Measurements from ENCODE around the gene CADPS2.
A peak's percentile ranks its signal among the peaks of the same experiment; 100 is the strongest.

The CADPS2 gene

GRCh38 chr7:122305475-122306319 lies 580.6 kb downstream of the CADPS2 start:
- no peak for DNase-seq (ENCODE audit: low read depth in 1 of 2, low spot score in 1 of 2)
- TF ChIP-seq JUND (IDR thresholded peaks at IDR 0.05; ENCODE audit: low read depth): no peak
- in situ Hi-C loops (cut with HindIII; ENCODE audit: low pct_unique_long_range_greater_than_20kb, low sequenced_read_pairs): no loop called here

- peak in 1 of 2 experiments; percentile 23 for DNase-seq (ENCODE audit: low read depth in 1 of 2, low spot score in 1 of 2)
- no peak for TF ChIP-seq JUND (IDR thresholded peaks at IDR 0.05; ENCODE audit: low read depth)
- in situ Hi-C loops (cut with HindIII; ENCODE audit: low pct_unique_long_range_greater_than_20kb, low sequenced_read_pairs): no loop called here
These were observed 581.3 kb downstream of the CADPS2 start for GRCh38 chr7:122304996-122305421.

DNA sequence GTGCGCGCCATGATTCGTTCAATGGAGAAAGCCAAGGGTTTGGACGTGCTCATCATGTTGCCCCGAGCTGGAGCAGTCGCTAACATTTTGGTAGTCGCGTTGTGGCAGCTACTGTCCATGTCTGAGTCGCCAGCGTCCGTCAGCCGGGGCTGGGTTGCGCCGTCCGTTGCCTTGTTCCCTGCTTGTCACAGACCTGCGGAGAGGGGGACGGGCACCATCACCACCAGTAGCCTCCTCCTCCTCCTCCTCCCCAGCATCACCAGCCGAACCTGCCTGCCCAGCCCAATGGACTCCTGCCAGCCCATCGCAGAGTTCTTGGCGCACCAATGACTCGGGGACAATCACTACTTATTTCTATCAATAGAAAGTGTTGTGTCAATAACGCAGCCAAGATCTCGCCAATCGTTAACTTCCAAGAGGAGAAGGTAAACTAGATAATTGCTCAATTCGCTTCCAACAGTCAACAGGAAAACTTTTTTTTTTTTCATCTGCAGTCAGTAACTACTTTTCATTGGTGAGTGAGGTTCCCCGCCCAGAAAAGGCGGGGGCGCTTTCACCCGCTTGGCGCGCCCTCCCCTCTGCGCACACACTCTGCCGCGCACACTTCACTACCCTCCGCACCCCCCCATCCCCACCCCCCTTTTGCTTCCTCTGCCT lies 581.8 kb downstream of the CADPS2 start, which contains the start of gene FEZF1:
Gene FEZF1, minus strand, starts transcription at position 432 of the 657 bp plus-strand sequence. Its CDS starts 313 bp downstream, at position 119.
- no peak for TF ChIP-seq JUND (IDR thresholded peaks at IDR 0.05; ENCODE audit: low read depth)
- DNase-seq (ENCODE audit: low read depth in 1 of 2, low spot score in 1 of 2): peak; percentile 70 to 73
- in situ Hi-C loops (cut with HindIII; ENCODE audit: low pct_unique_long_range_greater_than_20kb, low sequenced_read_pairs): no loop called here

- no peak for TF ChIP-seq JUND (IDR thresholded peaks at IDR 0.05; ENCODE audit: low read depth)
- no peak for DNase-seq (ENCODE audit: low read depth in 1 of 2, low spot score in 1 of 2)
- in situ Hi-C loops (cut with HindIII; ENCODE audit: low pct_unique_long_range_greater_than_20kb, low sequenced_read_pairs): no loop called here
These were observed 582.5 kb downstream of the CADPS2 start for GRCh38 chr7:122303531-122304318.

DNA sequence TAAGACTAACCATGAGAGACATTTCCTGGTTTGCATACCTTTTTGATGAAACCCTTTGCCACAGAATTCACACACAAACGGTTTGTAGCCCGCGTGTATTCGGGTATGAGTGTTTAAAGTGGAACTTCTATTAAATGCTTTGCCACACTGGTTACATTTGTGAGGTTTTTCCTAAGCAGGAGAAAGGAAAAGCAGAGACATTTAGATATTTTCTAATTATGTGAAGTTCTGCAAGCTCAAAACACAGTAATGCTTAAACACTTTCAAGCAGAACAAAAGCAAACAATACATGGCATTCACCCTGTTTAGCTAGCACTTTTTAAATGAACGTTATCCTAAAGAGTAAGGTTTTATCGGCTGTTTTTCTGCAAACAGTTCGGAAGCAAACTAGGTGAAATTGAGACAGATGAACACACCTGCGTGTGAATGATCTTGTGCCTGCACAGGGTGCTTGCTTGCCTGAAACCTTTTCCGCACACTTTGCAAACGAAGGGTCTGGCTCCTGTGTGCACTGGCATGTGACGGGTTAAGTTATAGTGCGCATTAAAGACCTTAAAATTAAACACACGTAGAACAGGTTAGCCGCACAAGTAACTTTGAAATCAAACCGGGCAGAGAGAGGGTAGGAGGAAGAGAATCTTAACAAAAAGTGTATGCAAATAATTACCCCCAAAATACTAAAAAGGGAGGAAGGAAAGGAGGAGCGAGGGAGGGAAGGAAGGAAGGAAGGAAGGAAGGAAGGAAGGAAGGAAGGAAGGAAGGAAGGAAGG lies 583.3 kb downstream of the CADPS2 start:
- in situ Hi-C loops (cut with HindIII; ENCODE audit: low pct_unique_long_range_greater_than_20kb, low sequenced_read_pairs): no loop called here
- no peak for DNase-seq (ENCODE audit: low read depth in 1 of 2, low spot score in 1 of 2)
- TF ChIP-seq JUND (IDR thresholded peaks at IDR 0.05; ENCODE audit: low read depth): no peak

- TF ChIP-seq JUND (IDR thresholded peaks at IDR 0.05; ENCODE audit: low read depth): no peak
- in situ Hi-C loops (cut with HindIII; ENCODE audit: low pct_unique_long_range_greater_than_20kb, low sequenced_read_pairs): no loop called here
These were observed 584.2 kb downstream of the CADPS2 start for GRCh38 chr7:122301858-122302760.

GRCh38 chr7:122300956-122301833 lies 585.1 kb downstream of the CADPS2 start:
- TF ChIP-seq JUND (IDR thresholded peaks at IDR 0.05; ENCODE audit: low read depth): no peak
- no peak for DNase-seq (ENCODE audit: low read depth in 1 of 2, low spot score in 1 of 2)
- in situ Hi-C loops (cut with HindIII; ENCODE audit: low pct_unique_long_range_greater_than_20kb, low sequenced_read_pairs): no loop called here

More at GRCh38 chr7:122301858-122302760, 584.2 kb downstream of the CADPS2 start:
- DNase-seq (ENCODE audit: low read depth in 1 of 2, low spot score in 1 of 2): no peak

DNA sequence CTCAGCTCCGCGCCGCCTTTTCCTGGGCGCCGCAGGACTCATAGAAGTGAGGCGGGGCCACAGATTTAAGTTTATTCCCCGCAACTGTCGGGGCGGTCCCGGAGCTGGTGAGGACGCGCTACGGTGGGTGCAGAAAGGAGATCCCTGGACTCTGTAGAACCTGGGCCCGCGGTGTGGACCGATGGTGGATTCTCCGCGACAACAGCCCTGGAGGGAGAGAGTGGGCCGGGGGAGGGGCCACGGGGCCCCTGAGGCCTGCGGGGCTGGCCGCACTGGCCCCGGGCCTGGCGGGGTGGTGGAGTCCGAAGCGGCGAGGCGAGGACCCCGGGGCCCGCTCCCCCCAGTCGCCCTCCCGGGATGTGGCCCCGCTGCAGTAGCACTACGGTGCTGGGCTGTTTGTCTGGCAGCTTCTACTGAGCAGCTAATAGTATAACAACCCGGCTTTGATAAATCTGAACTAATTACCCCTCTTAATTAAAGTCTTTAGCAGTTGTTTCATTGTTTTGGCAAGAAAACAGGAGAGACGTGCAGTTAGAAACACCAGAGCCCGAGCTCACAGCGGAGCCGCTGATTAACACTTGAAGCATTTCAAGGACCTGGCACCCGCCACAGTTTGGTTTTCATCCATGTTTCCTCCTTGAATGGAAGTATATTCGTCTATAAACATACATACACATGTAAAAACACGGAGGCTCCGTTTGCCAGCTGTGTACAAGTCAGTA lies 585.9 kb downstream of the CADPS2 start:
- in situ Hi-C loops (cut with HindIII; ENCODE audit: low pct_unique_long_range_greater_than_20kb, low sequenced_read_pairs): no loop called here
- no peak for TF ChIP-seq JUND (IDR thresholded peaks at IDR 0.05; ENCODE audit: low read depth)
- no peak for DNase-seq (ENCODE audit: low read depth in 1 of 2, low spot score in 1 of 2)

- TF ChIP-seq JUND (IDR thresholded peaks at IDR 0.05; ENCODE audit: low read depth): no peak
- DNase-seq (ENCODE audit: low read depth in 1 of 2, low spot score in 1 of 2): no peak
- in situ Hi-C loops (cut with HindIII; ENCODE audit: low pct_unique_long_range_greater_than_20kb, low sequenced_read_pairs): no loop called here
These were observed 586.5 kb downstream of the CADPS2 start for GRCh38 chr7:122299624-122300210.

Data from T47D (cell line).